ENCODE data around the gene TMEM94. TPM values are rescaled to one million over a fixed set of nuclear protein-coding genes. Genes with fewer than 3 reads are reported as not detected.

Gene TMEM94
- total and polyA plus RNA-seq, 2 of the 13 experiments (the other 11 are each of a cell fraction or from before 2014, with no cell fraction given), result 32.6 to 134 TPM

DNA sequence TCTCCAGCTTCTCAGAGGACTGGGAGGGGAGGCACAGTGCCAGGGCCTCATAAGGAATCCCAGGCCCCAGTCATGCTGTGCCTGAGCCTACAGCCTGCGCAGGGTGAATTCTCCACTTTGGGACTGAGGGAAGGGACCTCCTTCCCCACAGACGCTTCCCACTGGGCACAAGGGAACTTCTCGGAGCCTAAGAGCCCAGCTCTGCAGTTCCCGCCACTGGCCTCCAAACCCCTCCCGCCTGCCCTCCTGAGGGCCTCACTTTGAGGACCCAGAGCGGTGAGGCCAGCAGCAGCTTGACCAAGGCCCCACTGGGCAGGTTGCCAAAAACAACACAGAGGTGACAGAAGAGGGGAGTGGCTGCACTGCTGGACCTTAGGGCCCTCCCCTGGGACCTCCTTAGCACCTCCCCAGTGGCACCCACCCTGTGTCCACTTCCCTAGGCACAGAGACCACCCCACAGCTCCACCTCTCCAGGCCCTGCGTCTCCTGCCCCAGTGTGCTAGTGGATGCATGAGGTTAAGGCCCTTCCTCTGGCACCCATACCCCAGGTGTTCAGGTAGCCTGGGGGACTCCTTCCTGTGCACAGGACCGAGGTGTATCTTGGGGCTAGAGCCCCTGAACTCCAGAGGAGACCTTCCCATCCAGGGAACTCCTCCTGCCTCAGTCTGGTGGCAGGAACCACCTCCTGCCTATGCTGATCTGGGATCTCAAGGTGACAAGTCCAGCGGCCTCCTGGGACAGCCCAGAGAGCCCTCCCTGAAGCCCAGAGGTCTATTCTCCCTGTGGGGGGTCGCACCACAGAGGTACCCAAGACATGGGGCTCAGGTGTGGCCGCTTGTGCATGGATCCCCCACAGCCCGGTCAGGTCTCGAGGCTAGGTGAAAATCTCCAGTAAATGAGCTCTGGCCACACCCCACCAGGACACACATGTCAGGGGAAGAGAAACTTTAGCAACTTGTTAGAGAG is 55.5 kb downstream of the TMEM94 start (continued):
- TF ChIP-seq ZBTB21 (CRISPR knock-in tag; IDR thresholded peaks at IDR 0.05), result no peak
- TF ChIP-seq ZBTB8A (CRISPR knock-in tag; IDR thresholded peaks at IDR 0.05; ENCODE audit: borderline replicate concordance, low read depth), result no peak
- no peak for TF ChIP-seq SATB2 (CRISPR knock-in tag; IDR thresholded peaks at IDR 0.05)
- no peak; the same call in 1 of the 2 replicates for TF ChIP-seq ZNF766 (CRISPR knock-in tag; IDR thresholded peaks at IDR 0.05; ENCODE audit: borderline replicate concordance)
- no peak for TF ChIP-seq NFATC3 (CRISPR knock-in tag; IDR thresholded peaks at IDR 0.05)
- no peak for TF ChIP-seq NPAS2 (CRISPR knock-in tag; IDR thresholded peaks at IDR 0.05; ENCODE audit: borderline replicate concordance)
- peak; percentile 76 for TF ChIP-seq YEATS2 (CRISPR knock-in tag; IDR thresholded peaks at IDR 0.05; ENCODE audit: borderline replicate concordance)
- TF ChIP-seq ZNF780A (CRISPR knock-in tag; IDR thresholded peaks at IDR 0.05), result no peak
- peak; percentile 78; the same call in 1 of the 2 replicates for TF ChIP-seq NCOR1 (IDR thresholded peaks at IDR 0.05; ENCODE audit: borderline replicate concordance, low read length)
- no peak for TF ChIP-seq ZBTB3 (CRISPR knock-in tag; IDR thresholded peaks at IDR 0.05; ENCODE audit: borderline replicate concordance, low read depth)
- peak; percentile 94 for TF ChIP-seq HNRNPL (IDR thresholded peaks at IDR 0.05; ENCODE audit: low read depth, low read length)
- TF ChIP-seq, protein P1, sequence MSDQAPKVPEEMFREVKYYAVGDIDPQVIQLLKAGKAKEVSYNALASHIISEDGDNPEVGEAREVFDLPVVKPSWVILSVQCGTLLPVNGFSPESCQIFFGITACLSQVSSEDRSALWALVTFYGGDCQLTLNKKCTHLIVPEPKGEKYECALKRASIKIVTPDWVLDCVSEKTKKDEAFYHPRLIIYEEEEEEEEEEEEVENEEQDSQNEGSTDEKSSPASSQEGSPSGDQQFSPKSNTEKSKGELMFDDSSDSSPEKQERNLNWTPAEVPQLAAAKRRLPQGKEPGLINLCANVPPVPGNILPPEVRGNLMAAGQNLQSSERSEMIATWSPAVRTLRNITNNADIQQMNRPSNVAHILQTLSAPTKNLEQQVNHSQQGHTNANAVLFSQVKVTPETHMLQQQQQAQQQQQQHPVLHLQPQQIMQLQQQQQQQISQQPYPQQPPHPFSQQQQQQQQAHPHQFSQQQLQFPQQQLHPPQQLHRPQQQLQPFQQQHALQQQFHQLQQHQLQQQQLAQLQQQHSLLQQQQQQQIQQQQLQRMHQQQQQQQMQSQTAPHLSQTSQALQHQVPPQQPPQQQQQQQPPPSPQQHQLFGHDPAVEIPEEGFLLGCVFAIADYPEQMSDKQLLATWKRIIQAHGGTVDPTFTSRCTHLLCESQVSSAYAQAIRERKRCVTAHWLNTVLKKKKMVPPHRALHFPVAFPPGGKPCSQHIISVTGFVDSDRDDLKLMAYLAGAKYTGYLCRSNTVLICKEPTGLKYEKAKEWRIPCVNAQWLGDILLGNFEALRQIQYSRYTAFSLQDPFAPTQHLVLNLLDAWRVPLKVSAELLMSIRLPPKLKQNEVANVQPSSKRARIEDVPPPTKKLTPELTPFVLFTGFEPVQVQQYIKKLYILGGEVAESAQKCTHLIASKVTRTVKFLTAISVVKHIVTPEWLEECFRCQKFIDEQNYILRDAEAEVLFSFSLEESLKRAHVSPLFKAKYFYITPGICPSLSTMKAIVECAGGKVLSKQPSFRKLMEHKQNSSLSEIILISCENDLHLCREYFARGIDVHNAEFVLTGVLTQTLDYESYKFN (CRISPR knock-in tag; conservative IDR thresholded peaks at IDR 0.05), result peak; percentile 99
- TF ChIP-seq ZFYVE20 (CRISPR knock-in tag; IDR thresholded peaks at IDR 0.05; ENCODE audit: borderline replicate concordance, low read depth), result no peak
- TF ChIP-seq EHMT2 (IDR thresholded peaks at IDR 0.05; ENCODE audit: borderline replicate concordance, low read depth, low read length), result no peak
- no peak for TF ChIP-seq ZNF10 (CRISPR knock-in tag; IDR thresholded peaks at IDR 0.05; ENCODE audit: borderline replicate concordance, low read depth)
- no peak for TF ChIP-seq PAF1 (CRISPR knock-in tag; IDR thresholded peaks at IDR 0.05)
- TF ChIP-seq, protein P2, sequence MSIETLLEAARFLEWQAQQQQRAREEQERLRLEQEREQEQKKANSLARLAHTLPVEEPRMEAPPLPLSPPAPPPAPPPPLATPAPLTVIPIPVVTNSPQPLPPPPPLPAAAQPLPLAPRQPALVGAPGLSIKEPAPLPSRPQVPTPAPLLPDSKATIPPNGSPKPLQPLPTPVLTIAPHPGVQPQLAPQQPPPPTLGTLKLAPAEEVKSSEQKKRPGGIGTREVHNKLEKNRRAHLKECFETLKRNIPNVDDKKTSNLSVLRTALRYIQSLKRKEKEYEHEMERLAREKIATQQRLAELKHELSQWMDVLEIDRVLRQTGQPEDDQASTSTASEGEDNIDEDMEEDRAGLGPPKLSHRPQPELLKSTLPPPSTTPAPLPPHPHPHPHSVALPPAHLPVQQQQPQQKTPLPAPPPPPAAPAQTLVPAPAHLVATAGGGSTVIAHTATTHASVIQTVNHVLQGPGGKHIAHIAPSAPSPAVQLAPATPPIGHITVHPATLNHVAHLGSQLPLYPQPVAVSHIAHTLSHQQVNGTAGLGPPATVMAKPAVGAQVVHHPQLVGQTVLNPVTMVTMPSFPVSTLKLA (IDR thresholded peaks at IDR 0.05), result no peak
- TF ChIP-seq, protein P3, sequence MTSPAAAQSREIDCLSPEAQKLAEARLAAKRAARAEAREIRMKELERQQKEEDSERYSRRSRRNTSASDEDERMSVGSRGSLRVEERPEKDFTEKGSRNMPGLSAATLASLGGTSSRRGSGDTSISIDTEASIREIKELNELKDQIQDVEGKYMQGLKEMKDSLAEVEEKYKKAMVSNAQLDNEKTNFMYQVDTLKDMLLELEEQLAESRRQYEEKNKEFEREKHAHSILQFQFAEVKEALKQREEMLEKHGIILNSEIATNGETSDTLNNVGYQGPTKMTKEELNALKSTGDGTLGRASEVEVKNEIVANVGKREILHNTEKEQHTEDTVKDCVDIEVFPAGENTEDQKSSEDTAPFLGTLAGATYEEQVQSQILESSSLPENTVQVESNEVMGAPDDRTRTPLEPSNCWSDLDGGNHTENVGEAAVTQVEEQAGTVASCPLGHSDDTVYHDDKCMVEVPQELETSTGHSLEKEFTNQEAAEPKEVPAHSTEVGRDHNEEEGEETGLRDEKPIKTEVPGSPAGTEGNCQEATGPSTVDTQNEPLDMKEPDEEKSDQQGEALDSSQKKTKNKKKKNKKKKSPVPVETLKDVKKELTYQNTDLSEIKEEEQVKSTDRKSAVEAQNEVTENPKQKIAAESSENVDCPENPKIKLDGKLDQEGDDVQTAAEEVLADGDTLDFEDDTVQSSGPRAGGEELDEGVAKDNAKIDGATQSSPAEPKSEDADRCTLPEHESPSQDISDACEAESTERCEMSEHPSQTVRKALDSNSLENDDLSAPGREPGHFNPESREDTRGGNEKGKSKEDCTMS (CRISPR knock-in tag; conservative IDR thresholded peaks at IDR 0.05), result no peak
- 0 out of 2 replicates have a peak, but pooled peaks have one; percentile 22 for TF ChIP-seq DMAP1 (CRISPR knock-in tag; IDR thresholded peaks at IDR 0.05)
- peak; percentile 58 for TF ChIP-seq HNRNPLL (IDR thresholded peaks at IDR 0.05; ENCODE audit: low read depth, low read length, poor library complexity, severe bottlenecking)

Data from HepG2 (cell line).